Motor neuron (in vitro differentiated cells): ENCODE data around the gene KIAA2012. TPM values are rescaled to one million over a fixed set of nuclear protein-coding genes. Genes with fewer than 3 reads are reported as not detected.

Experiments
- ATAC-seq, 8 experiments: fragments of 200-7000 bp; cut with Tn5 transposase; replicated peaks in 6 of 8; 2 replicates each; pipeline ENCODE4 v1.8.0; 2021; ENCODE audit warnings: mild to moderate bottlenecking in 8 of 8, moderate library complexity in 8 of 8
- H3K27ac ChIP-seq, 2 donors: fragments of 250-450 bp; sonication (Bioruptor Pico); 2 replicates each; pipeline ENCODE4 v1.9.0; 2021; ENCODE audit warnings: antibody characterized with exemption in 2 of 2, mild to moderate bottlenecking in 2 of 2, moderate library complexity in 1 of 2
- H3K4me1 ChIP-seq, 2 donors: fragments of 250-450 bp; sonication (Bioruptor Pico); replicated peaks in 1 of 2; 2 replicates each; pipeline ENCODE4 v1.6.1; 2021; ENCODE audit warnings: antibody characterized with exemption in 2 of 2, mild to moderate bottlenecking in 2 of 2, moderate library complexity in 1 of 2
- H3K4me3 ChIP-seq, 5 donors: fragments of 250-450 bp; sonication (Bioruptor Pico); 2 replicates each; pipeline ENCODE4 v1.9.0; 2021; ENCODE audit warnings: antibody characterized with exemption in 5 of 5, mild to moderate bottlenecking in 5 of 5, moderate library complexity in 4 of 5
- WGBS, 10 experiments: fragments of 450-650 bp; shearing (Covaris generic); methylation state at CpG; one replicate each; pipeline ENCODE4 v1.0.0; 2022; 5-methylcytosine and 5-hydroxymethylcytosine counted together
- in situ Hi-C, 9 experiments: fragments of 400-800 bp; cut with MboI; loops; one replicate each; pipeline ENCODE4 v1.15.0; 2021; ENCODE audit warnings: low sequenced_read_pairs in 9 of 9, low pct_unique_long_range_greater_than_20kb in 2 of 9; ENCODE audit not compliant: unreplicated experiment in 9 of 9
- total RNA-seq, 8 experiments: library from RNA; unstranded; fragments of 300-600 nt; gene quantifications; 2 replicates each; pipeline versions ENCODE4 v1.2.3 to v1.2.4, GENCODE V29; 2022

KIAA2012 gene
- 10 to 100 TPM in 1 of 8 experiments, under 1 TPM in 7; 0.24 to 12.5 (median 0.39) TPM for total RNA-seq

DNA sequence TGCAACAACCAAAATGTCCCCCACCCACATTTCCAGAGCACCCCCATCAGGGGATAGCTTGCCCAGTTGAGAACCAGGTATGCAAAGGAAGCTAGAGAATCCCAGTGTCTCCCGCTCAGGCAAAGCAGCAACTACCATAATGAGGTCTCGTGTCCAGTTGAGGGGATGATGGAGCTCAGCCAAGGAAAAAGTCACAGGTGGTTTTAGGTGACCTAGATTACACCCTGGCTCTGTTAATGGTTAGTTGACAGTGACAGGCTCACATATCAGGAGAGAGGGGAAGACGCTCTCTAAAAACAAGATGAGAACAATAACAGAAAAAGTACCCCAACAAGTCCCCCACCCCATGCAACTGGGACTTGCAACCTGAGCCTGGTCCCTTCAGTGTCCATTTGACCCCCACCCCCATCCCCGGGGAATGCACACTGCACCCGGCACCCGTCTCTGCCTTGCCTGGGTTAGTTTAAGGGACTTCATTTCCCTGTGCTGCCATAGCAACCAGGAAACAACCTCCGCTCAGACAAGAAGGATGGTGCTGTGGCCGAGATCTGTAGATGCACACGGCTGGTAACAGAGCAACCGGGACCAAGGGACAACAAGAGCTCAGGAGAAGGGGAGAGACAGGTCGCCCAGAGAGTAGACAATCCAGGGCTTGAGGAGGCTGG, at the start of gene KIAA2012:
Gene KIAA2012 (plus strand): TSS at position 519 of the 665 bp plus-strand sequence. CDS start 373 bp downstream, outside the sequence.
- in situ Hi-C loops, result no loop called here
- 41 to 90% (median 47%) methylated on average over 2 to 3 of the region's 11 CpGs; no CpG with 5 or more reads in 7 of the 10 experiments for WGBS, 10 experiments
- Histone ChIP-seq H3K4me1 (peaks cover 12 to 30% of the 10 kb centered on the region in 2 donors), H3K27ac (peak within 1 kb of the TSS in 1 of 2 donors; percentile 35), H3K4me3 (no peak within 1 kb of the TSS)
- ATAC-seq, result peak in 5 of 8 experiments; percentile 97 to 99 (median 99)

DNA sequence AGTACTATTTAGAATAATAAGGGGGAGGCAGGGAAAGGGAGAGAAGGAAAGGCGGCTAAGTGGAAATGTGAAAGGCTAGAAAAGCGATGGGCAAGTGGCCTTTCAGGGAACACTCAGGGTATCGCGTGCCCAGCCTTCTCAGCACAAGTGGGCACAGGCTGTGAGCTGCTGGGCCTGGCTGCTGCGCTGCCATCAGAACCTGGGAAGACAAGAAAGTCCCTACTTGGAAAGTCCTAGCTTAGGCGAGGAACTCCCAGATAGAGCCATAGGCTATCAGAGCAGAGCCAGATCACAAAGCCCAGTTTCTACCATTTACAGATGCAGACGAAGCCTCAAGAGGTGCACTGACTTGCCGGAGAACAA, 49.2 kb upstream of the KIAA2012 start:
- H3K4me3 ChIP-seq, result no peak overlapping the region
- H3K4me1 ChIP-seq, result peaks cover 14 to 15% of the 10 kb centered on the region in 2 donors
- H3K27ac ChIP-seq, result no peak overlapping the region
- ATAC-seq, result peak in 3 of 8 experiments; percentile 12 to 27 (median 16)
- in situ Hi-C loops, result no loop called here
- 23 to 100% (median 53%) methylated on average over 1 to 7 of the region's 8 CpGs; no CpG with 5 or more reads in 2 of the 10 experiments for WGBS, 10 experiments

DNA sequence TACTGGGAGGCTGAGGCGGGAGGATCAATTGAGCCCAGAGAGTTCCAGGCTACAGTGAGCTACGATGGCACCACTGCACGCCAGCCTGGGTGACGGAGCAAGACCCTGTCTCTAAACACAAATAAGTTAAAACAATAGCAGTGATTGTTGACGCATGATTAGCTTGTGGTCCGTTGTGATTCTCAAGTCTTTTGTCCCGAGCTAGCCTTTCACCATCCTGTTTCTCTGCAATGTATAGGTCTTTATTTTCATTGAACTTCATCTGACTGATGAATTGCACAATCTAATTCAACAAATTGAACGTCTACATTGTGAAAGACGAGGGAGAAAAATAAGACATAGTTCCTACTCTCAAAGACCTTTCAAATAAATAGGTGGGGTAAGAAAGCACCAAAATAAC, 48.2 kb upstream of the KIAA2012 start:
- peaks cover 14 to 15% of the 10 kb centered on the region in 2 donors for H3K4me1 ChIP-seq
- no peak for ATAC-seq
- H3K4me3 ChIP-seq, result no peak overlapping the region
- WGBS, 10 experiments, result 50 to 81% (median 70%) methylated on average over 1 to 8 of the region's 9 CpGs
- H3K27ac ChIP-seq, result no peak overlapping the region
- in situ Hi-C loops, result loop anchor here in 3 of 9 experiments (25.0 kb wide), 2 partner anchors 137 to 163 kb away; no protein-coding TSS in a partner anchor

DNA sequence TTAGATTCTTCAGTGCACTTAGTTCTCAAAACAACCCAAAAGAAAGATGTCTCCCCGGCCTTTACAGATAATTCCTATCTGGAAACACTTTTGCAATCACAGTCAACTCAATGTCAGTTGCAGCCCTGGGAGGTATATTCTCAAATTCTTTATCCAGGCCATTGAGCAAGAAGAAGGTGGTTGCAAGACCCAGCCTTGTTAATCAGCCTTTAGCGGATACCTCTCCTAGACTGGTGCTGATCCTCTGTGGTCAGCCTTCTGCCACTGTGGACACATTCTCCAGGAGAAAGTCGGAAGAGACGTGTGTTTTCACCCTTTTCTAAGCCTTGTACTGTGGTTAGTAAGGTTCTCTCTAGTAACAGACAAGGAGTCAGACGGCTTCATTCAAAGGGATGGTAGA, 47.2 kb upstream of the KIAA2012 start:
- in situ Hi-C loops, result loop anchor here in 3 of 9 experiments (25.0 kb wide), 2 partner anchors 136 to 164 kb away; no protein-coding TSS in a partner anchor
- H3K27ac ChIP-seq, result no peak overlapping the region
- 73 to 100% (median 90%) methylated on average over 1 to 3 of the region's 5 CpGs; no CpG with 5 or more reads in 4 of the 10 experiments for WGBS, 10 experiments
- peaks cover 17 to 18% of the 10 kb centered on the region in 2 donors for H3K4me1 ChIP-seq
- ATAC-seq, result no peak
- no peak overlapping the region for H3K4me3 ChIP-seq

DNA sequence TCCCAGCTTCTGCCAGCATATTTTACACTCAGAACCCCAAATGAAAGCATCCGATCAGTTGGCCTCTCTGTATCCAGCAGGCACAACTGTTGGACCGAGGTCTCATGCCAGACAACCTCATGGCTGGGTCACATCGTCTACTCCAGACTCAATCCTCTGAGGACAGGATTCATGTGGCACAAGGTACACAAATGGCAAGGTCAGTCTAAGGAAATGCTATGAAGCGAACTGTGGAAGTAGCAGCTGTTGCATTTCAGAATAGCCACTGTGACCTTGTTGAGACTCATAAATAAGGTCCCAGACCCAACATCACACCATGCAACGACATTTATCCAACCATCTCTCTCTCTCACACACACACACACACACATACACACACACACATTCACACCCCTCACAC, 46.5 kb upstream of the KIAA2012 start:
- in situ Hi-C loops, result loop anchor here in 3 of 9 experiments (25.0 kb wide), 2 partner anchors 136 to 164 kb away; no protein-coding TSS in a partner anchor
- Histone ChIP-seq H3K4me1 (peaks cover 21 to 25% of the 10 kb centered on the region in 2 donors), H3K4me3 (no peak overlapping the region), H3K27ac (no peak overlapping the region)
- ATAC-seq, result no peak
- 66 to 100% (median 98%) methylated on average over 2 to 5 of the region's 5 CpGs; no CpG with 5 or more reads in 5 of the 10 experiments for WGBS, 10 experiments

DNA sequence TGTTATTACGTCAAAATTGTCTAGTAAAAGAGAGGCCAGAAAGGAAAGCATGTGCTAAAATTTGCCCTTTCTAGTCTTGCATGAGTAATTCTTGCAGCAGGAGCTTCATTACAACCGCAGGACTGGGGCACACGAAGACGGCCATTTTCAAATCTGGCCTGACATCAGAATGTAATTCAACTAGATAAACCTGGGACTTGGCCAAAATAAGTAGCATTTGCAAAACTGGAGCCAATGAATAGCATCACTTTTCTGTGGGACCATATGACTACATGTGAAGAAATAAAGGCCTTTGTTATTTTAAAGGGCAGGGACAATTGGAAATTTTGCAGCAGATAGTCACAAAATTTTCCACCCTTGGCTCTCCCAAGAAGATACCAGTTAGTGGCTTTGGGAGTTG, 42.4 kb upstream of the KIAA2012 start:
- WGBS, 10 experiments, result 0 to 93% (median 67%) methylated on average over 1 to 4 of the region's 4 CpGs; no CpG with 5 or more reads in 1 of the 10 experiments
- Histone ChIP-seq H3K27ac (no peak overlapping the region), H3K4me3 (no peak overlapping the region), H3K4me1 (peaks cover 7 to 12% of the 10 kb centered on the region in 2 donors)
- in situ Hi-C loops, result loop anchor here in 4 of 9 experiments (10.0 to 25.0 kb wide), 3 partner anchors 124 to 168 kb away; no protein-coding TSS in a partner anchor
- ATAC-seq, result no peak

DNA sequence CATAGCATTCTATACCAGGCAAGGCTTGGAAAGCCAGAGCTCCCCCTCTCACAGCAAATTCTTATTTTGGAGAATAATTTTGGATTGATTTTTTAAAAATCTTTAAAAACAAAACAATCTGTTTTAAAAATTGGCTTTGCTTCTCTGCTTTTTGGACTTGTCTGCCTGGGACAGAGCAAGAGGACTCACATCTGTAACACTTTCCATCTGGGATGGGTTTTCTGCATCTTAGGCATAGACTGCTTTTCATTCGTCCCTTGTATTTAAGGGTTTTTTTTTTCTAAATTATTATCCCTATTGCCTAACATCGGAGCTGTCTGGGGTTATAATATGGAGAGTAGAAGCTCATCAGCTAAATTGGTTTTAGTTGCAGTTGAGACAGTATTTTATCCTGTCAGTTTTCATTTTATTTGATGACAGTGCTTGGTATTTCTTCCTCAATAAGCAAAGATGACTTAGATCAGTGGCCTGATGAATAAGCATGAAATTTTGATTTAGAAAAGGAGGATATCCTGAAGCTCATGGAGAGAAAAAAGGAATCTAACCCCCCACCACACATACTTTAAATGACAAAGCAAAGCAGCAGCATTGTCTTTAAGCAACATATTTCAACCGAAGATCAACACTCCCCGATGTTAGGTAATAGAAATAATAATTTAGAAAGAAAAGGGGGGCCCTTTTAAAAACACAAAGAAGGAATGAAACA, 41.7 kb upstream of the KIAA2012 start:
- WGBS, 10 experiments, result 0 to 48% (median 17%) methylated on average over 1 to 4 of the region's 4 CpGs; no CpG with 5 or more reads in 1 of the 10 experiments
- Histone ChIP-seq H3K27ac (no peak overlapping the region), H3K4me3 (peak overlapping the region; percentile 76 to 98 (median 87)), H3K4me1 (peaks cover 7 to 12% of the 10 kb centered on the region in 2 donors)
- in situ Hi-C loops, result loop anchor here in 4 of 9 experiments (10.0 to 25.0 kb wide), 3 partner anchors 123 to 169 kb away; no protein-coding TSS in a partner anchor
- no peak for ATAC-seq

DNA sequence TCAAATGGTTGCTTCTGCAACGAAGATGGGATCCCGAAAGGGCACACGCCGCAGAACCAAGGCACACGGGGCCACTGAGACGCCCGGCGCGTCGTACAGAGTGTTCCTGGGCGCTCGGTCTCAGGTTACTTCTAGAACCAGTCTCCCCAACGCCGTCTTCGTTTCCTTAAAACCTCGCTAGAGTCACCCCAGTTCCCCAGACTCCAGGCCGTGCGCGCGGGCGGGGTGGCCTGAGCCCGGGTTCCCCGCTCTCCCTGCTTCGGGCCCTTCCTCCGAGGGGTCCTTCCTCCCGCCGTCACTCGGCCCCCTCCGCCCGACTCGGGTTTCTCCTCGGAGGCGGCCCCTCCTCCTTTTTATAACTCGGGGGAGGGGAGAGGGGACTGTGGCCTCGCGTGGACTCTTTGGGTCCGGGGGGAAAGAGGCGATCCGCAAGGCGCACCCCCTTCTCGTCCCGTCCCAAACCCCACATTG, 40.2 kb upstream of the KIAA2012 start:
- Histone ChIP-seq H3K4me3 (peak overlapping the region; percentile 76 to 98 (median 87)), H3K4me1 (peaks cover 7 to 14% of the 10 kb centered on the region in 2 donors), H3K27ac (peak overlapping the region; percentile 79 to 92)
- in situ Hi-C loops, result loop anchor here in 4 of 9 experiments (10.0 to 25.0 kb wide), 3 partner anchors 122 to 171 kb away; no protein-coding TSS in a partner anchor
- peak in 7 of 8 experiments; percentile 5 to 47 (median 39) for ATAC-seq
- WGBS, 10 experiments, result 0 to 3% (median 1%) methylated on average over 4 to 14 of the region's 42 CpGs; no CpG with 5 or more reads in 6 of the 10 experiments

DNA sequence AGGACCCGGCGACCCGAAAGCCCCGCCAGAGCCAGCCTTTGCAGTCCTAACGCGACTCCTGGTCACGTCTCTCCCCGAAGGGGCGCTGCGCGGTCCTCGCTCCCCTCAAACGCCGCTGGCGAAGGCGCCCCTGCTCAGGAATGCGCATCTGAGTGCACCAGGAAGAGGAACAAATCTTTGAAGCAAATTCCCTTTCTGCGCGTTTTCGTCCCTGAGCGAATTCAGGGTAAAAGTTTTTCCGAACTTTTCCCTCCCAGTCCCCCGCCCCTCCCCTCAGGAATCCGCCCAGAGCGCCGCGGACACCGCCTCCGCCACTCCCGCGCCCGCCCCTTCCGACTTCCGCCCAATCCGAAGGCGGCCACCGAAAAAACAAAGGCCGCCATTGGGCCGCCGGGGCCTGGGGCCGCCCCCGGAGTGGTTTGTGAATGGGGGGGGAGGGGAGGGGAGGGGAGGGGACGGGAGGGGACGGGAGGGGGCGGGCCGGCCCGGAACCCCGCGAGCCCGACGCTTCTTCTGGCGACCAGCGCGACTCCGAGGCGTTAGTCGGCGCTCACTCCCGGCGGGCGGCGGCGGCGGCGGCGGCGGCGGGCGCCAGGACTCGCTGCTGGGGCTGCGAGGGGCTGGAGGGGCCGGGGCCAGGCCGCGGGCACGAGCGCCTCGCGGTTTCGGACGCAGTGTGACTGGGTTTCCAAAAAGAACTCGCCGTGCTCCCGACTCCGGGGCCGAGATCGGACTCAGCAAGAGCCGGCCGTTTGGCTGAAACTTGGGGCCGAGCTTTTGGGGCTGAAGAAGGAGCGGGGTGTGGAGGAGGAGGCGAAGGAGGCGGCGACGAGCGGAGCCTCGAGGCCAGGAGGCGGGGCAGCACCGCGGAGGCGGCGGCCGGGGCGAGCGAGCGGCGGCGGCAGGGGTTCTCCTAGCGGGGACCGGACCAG, 39.5 kb upstream of the KIAA2012 start, which contains the start of gene FZD7:
Gene FZD7 (plus strand): TSS at position 539 of the 932 bp plus-strand sequence. CDS start 793 bp downstream, outside the sequence.
- peak within 1 kb of the TSS; percentile 79 to 92 for H3K27ac ChIP-seq
- in situ Hi-C loops, result loop anchor here in 4 of 9 experiments (10.0 to 25.0 kb wide), 3 partner anchors 121 to 171 kb away; no protein-coding TSS in a partner anchor
- H3K4me3 ChIP-seq, result peak within 1 kb of the TSS; percentile 76 to 98 (median 87)
- peak; percentile 66 to 78 (median 70) for ATAC-seq
- peaks cover 7 to 16% of the 10 kb centered on the region in 2 donors for H3K4me1 ChIP-seq
- 0% methylated on average over 2 of the region's 109 CpGs; no CpG with 5 or more reads in 9 of the 10 experiments for WGBS, 10 experiments

DNA sequence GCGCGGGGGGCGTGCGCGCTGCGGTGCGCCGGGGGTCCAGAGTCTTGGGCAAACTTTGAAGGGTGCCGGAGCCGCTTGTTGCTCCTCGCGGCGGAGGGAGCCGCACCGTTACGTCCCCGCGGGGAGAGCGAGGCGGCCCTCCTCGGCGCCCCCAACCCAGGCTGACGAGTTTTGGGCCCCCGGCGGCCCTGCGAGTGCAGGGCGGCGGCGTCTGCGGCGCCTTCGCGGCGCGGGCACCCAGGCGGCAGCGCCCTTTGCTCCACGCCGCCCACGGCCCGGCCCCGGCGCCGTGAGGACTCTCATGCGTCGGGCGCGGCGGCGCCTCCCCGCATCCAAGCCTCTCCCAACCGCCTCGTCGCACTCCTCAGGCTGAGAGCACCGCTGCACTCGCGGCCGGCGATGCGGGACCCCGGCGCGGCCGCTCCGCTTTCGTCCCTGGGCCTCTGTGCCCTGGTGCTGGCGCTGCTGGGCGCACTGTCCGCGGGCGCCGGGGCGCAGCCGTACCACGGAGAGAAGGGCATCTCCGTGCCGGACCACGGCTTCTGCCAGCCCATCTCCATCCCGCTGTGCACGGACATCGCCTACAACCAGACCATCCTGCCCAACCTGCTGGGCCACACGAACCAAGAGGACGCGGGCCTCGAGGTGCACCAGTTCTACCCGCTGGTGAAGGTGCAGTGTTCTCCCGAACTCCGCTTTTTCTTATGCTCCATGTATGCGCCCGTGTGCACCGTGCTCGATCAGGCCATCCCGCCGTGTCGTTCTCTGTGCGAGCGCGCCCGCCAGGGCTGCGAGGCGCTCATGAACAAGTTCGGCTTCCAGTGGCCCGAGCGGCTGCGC, 38.6 kb upstream of the KIAA2012 start:
- H3K27ac ChIP-seq, result peak overlapping the region; percentile 62 to 79
- ATAC-seq, result peak; percentile 4 to 25 (median 10)
- H3K4me1 ChIP-seq, result peaks cover 7 to 21% of the 10 kb centered on the region in 2 donors
- H3K4me3 ChIP-seq, result peak overlapping the region; percentile 76 to 98 (median 87)
- in situ Hi-C loops, result loop anchor here in 4 of 9 experiments (10.0 to 25.0 kb wide), 3 partner anchors 120 to 172 kb away; no protein-coding TSS in a partner anchor
- WGBS, 10 experiments, result 0 to 5% (median 1%) methylated on average over 3 to 21 of the region's 105 CpGs; no CpG with 5 or more reads in 6 of the 10 experiments
